Dermis microvascular lymphatic vessel endothelial cell (primary cell): Measurements from ENCODE around the gene PATL2. TPM values are rescaled to one million over a fixed set of nuclear protein-coding genes. Genes with fewer than 3 reads are reported as not detected.
"Not testable (repeated sequence)": the region's sequence is repeated elsewhere in the genome, so short reads cannot be mapped to it uniquely, and the experiment has no call there.

Experiments
- DNase-seq, 2 donors: peaks; one replicate each; pipeline versions ENCODE4 v3.0.0 to v3.0.0-alpha.2; 2010; ENCODE audit warnings: low read depth in 2 of 2
- total RNA-seq: library from RNA; depleted of rRNA; stranded (reverse); fragments of >200 nt; gene quantifications from 2 replicates; pipeline ENCODE4 v1.2.1, GENCODE V29; 2014

Gene PATL2
- total RNA-seq, 1 donor from 2014 or later: under 0.01 TPM

GRCh38 chr15:44692659-44693058 lies 18.5 kb downstream of the PATL2 start:
- DNase-seq: no peak

DNA sequence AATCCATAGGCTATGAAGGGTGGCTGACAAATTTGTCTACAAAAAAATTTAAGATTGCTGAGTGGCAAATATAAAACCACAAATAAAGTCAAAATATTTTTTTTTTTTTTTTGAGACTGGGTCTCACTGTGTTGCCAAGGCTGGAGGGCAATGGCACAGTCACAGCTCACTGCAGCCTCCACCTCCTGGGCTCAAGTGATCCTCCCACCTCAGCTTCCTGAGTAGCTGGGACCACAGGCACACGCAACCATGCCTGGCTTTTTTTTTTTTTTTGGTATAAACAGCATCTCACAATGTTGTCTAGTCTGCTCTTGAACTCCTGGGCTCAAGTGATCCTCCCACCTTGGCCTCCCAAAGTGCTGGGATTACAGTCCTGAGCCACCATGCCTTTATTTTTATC lies 20.9 kb downstream of the PATL2 start:
- not testable (repeated sequence) for DNase-seq

GRCh38 chr15:44689318-44689717 lies 21.8 kb downstream of the PATL2 start:
- not testable (repeated sequence) for DNase-seq

DNA sequence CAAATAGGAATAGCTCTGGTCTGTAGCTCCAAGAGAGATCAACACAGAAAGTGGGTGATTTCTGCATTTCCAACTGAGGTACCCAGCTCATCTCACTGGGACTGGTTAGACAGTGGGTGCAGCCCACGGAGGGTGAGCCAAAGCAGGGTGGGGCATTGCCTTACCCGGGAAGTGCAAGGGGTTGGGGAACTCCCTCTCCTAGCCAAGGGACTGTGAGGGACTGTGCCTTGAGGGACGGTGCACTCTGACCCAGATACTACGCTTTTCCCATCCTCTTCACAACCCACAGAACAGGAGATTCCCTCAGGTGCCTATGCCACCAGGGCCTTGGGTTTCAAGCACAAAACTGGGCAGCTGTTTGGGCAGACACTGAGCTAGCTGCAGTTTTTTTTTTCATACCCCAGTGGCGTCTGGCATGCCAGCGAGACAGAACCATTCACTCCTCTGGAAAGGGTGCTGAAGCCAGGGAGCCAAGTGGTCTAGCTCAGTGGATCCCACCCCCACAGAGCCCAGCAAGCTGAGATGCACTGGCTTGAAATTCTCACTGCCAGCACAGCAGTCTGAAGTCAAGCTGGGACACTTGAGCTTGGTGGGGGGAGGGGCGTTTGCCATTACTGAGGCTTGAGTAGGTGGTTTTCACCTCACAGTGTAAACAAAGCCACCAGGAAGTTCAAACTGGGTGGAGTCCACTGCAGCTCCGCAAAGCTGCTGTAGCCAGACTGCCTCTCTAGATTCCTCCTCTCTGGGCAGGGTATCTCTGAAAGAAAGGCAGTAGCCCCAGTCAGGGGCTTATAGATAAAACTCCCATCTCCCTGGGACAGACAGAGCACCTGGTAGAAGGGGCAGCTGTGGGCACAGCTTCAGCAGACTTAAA lies 28.1 kb downstream of the PATL2 start:
- not testable (repeated sequence) for DNase-seq

DNA sequence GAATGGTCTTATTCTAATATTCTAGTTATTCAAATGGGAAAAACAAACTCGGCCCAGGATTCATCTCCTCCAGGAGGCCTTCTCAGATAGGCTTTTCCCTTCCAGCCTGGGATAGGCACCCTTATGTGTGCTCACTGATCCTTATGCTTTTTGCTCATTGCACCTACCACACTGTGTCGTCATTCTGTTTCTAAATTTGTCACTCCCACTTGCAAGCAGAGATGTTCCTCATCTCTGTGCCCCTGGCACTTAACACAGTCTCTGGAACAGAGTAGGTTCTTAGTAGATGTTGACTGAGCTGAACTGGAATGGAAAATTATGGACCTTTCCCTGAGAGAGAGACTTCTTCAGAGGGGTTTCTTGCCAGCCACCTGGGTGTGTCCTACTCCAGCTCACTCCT lies 28.9 kb downstream of the PATL2 start:
- DNase-seq: no peak

- no peak for DNase-seq
These were observed 34.4 kb downstream of the PATL2 start for GRCh38 chr15:44676676-44677075.

GRCh38 chr15:44675911-44676310 lies 35.2 kb downstream of the PATL2 start:
- DNase-seq: no peak

- no peak for DNase-seq
These were observed 37.5 kb downstream of the PATL2 start for GRCh38 chr15:44673639-44674038.

- DNase-seq: no peak
These were observed 40.8 kb downstream of the PATL2 start for GRCh38 chr15:44670087-44670950.

GRCh38 chr15:44668921-44669320 lies 42.2 kb downstream of the PATL2 start:
- DNase-seq: no peak

DNA sequence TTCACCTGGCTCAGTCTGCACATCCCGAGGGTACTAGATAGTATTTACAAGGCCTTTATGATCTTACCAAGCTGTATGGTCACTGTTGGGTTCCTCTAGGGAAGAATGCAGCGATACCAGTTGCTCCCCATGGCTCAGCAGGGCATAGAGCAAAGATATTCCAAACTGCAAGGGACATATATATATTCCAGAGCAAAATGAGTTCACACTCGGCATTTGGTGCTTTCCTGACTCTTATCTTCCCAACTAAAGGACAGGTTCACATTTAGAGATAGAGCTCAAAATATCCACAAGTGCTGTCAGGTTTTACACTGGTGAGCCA lies 44.1 kb downstream of the PATL2 start:
- DNase-seq: no peak

DNA sequence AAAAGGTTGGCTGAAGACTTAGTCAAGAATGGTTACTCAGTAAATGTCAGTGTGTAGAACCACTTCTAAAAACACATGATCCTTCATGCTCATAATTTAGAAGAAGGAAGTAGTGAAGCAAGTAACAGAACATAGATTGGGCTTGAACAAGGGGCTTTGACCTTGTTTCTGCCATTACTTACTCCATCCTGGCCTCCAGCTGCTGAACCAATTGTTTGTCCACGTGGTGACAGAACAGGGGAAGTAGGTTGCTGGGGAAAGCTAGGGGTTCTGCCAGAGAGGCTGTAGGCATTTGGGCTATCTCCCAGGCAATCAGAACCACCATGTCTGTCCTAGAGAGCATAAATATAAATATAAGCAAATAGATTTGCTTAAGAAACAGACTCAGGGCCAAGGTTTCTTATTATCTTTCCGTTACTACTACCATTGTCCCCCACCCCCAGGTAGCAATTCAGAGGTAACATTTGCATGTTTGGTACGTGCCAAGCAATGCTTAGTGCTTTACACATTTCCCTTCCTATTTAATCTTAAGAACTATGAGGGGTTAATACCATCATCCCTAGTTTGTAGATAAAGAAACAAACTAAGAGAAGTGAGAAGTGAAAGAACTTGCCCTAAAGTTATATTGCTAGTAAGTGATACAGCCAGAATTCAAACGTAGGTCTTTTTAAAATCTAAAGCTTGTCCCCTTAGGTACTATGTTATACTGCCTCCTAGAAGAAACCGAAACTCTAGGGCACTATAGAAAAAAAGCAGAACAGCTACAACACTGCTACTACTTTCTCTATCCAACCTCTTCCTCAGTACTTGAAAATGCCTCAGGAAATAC lies 44.7 kb downstream of the PATL2 start:
- DNase-seq: no peak

DNA sequence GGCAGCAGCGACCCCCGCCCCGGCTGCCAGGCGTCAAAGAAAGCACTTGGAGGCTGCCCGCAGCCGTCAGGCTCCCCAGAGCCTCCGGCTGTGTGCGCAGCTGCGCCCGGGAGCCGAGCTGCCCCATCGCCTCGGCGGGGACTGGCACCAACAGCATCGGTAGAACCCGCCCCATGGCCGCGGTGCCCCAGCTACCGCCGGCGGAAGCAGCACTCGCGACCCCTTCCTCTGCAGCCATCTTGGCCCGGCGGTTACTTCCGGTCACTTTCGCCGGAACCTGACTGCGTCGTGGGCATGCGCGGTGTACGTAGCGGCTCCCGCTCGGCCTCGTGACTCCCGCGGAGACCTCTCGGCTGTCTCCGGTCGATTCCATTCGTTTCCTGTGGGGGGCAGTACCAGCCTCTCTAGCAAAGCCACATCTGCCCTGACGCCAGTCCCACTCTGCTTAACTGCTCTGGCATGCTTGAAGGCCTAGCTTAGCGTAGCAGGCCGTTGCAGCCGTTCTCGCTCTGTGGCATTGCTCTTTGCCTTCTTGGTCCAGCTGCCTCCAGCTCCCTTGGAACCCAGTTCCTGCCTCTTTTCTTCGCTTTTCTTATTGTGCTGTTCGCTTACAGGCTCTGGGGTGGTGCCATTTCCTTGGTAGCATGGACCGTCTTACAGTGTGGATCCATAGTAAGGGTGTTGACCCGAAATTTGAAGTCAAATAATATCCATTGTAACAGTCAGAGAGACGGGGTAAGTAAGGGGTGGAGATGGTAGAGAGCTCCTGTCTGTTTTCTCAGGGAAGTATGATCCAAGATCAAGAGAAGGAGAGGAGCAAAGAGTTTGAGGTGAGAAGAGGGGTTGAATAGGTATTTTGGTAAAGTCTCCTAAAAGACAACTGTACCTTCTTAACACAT lies 47.5 kb downstream of the PATL2 start, which contains the start of gene SPG11:
Gene SPG11 (minus strand): TSS at position 253 of the 899 bp plus-strand sequence. CDS start 15 bp downstream, at position 238.
- DNase-seq: peak; percentile 94 to 97

GRCh38 chr15:44662478-44663409 lies 48.4 kb downstream of the PATL2 start:
- peak; percentile 49 to 74 for DNase-seq

- no peak for DNase-seq
These were observed 49.5 kb downstream of the PATL2 start for GRCh38 chr15:44661576-44661975.

DNA sequence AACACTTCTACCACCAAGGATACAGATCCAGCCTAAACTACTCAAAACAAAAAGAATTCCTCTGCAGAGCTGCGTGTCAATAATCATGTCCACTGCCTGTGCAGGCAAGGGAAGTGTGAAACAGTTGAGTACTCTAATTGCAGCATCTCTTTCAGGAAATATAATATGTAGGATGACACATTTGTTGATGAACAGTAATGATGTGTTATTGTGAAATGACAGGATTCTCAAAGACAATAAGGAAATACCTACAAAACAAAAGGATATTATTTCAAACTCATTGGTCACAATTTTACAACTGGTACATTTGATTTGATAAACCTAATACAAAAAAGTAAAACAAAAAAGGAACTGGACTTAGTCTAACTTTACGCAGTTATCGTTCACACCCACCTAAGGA lies 52.1 kb downstream of the PATL2 start:
- DNase-seq: peak in 1 of 2 donors; percentile 10

DNA sequence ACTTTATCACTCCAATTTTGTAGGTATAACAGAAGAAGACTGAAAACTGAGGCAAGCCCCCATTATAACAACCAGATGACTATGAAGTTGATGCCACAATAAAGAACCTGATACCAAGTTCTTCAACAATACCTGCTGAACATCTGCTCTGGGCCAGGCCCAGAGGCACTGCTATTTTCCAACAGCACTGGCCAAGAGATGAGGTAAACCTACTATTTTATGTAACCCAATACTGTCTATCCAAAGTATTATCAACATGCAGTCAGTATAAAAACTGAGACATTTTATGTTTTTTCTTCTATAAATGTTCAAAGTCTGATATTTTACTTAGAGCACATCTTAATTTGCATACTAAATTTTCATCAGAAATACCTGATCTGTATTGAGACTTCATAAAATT lies 53.7 kb downstream of the PATL2 start:
- DNase-seq: no peak

- DNase-seq: no peak
These were observed 54.2 kb downstream of the PATL2 start for GRCh38 chr15:44656913-44657312.

DNA sequence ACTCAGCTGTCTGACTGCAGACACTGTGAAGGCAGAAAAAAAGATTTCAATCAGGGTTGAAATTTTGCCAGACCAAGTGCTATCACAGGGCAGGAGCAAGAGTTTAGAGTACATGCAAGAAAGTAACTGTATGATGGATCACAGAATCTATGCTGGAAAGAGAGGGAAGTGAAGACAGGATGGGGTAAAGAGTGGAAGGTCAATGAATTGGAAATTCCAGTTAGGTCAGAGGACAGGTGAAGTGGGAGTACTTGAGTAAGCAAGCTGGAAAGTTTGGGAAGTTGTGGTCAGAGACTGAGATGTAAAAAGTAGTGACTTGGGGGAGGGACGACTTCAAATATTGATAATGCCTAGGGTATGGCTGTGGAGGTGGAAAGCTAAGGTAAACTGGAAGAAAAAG lies 54.8 kb downstream of the PATL2 start:
- DNase-seq: no peak
